ENCODE results near the gene CPE.
"Not testable (repeated sequence)": the region's sequence is repeated elsewhere in the genome, so short reads cannot be mapped to it uniquely, and the experiment has no call there.

The CPE gene

DNA sequence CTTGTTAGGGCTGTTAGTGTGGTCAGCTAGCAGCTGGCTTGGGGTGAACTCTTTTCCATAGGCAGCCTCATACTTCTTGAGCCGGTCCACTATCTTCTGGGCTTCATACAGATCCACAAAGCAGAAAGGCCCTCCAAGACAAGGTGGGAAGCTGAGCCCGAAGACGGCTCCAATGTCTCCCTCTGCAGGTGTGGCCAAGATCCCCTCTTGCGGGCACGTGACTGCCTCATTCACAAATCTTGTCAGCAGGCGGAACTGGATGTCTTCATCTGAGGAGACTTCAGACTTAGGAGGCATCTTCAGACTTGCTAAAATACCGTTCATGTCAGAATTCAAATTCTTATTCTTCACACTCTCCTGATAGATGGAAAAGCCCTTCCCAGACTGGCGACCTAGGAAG lies 25.3 kb downstream of the CPE start:
- no peak for DNase-seq (ENCODE audit: low read depth)

DNA sequence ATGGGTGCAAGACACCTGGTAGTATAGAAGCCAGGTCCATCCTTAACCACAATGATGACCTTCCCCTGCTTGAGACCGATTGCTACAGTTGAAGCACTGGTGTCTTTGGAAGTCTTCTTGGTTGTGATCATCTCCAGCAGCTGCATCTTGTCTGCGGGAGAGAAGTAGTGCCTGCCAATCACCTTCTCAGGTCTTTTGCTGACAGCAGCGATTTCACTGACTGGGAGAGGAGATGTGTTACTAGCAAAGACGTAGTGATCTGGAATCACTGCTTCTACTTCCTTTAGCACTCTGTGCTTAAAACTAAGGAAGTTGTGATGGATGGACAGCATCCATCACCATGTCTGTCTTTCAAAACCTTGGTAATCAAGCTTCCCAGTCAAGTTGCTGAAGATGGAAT lies 25.9 kb downstream of the CPE start:
- no peak for DNase-seq (ENCODE audit: low read depth)

DNA sequence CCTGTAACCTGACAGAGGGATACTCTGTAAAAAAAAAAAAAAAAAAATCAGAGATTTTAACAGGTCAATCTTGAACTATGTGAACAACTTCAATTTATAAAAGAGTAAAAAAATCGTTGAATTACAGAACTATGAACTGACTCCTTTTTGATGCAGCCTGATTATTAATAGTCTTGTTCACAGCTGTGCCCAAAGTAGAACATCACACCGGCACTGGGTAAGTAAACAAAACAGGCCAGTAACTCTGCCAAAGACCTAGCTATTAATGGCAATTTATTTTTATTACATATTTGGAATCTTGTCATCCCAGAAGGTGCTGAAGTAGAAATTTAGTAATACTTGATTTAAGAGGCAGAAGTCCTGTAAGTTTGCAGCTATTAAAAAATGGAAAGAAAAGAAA lies 31.4 kb downstream of the CPE start:
- DNase-seq (ENCODE audit: low read depth) = no peak

DNA sequence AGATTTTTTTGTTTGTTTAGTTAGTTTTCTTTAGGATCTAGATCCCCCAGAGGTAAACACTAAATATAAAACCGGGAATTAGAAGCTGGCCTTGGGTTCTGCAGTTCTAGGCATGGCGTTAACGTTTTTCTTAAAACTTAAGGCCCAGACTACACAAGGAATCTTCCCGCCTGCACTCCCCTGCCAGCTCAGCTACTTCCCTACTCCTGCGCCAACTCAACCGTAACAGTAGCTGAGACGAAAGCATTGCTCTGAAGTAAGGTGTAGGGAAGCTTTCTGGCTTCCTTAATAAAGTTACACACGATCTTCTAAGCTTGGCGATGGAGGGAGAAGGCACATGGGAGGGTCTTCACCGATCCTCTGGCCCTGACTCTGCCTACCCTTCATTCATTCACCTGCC lies 37.1 kb downstream of the CPE start:
- no peak for DNase-seq (ENCODE audit: low read depth)

DNA sequence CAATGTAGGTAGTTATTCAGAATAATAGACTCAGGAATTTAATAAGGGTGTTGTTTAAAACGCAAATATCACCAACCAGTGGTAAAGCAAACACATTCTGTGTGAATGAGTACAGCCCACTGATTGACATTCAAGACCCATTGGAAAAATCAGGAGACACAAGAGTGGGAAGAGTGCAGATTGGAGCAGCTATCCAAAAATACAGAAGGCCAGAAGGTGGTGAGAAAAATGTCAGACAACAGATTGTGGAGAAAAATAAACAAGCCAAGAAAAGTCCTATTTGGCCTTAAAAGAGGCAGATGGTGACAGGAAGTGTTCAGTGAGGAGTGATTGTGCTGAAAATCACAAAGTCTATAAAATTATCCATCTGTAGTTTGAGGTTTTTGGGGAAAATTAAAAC lies 39.3 kb downstream of the CPE start:
- DNase-seq (ENCODE audit: low read depth) = no peak

DNA sequence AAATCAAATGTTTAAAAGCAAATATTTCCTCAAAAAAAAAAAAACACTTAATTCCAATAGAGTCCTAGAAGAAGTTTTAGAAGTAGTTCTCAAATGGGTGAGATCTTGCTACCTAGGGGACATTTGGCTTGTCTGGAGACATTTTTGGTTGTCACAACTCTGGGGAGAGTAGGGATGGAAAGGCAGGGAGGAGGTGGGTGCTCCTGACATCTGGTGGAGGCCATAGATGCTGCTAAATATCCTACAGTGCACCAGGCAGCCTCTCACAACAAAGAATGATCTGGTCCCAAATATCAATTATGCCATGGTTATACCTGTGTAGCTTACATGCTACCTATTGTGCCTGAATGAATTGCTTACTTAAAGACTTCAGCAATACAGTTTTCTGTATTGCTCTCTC lies 46.8 kb downstream of the CPE start:
- DNase-seq (ENCODE audit: low read depth) = no peak

DNA sequence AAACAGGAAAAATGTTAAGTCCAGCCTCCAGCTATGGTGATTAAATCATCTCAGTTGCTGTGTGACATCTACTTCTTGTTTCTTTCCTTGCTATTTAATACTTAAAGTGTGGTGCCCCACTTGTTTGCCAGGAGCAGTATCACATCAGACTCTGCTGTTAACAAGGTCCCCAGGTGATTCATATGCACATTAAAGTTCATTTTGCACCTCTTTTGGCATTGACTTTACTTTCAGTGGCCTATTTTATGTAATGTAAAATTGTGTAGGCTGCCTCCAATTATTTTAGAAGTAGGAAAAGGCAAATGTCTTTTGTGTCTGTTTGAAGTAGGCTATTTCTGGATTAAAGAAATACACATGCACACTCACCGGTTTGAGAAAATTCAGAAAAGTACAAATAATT lies 47.5 kb downstream of the CPE start:
- no peak for DNase-seq (ENCODE audit: low read depth)

DNA sequence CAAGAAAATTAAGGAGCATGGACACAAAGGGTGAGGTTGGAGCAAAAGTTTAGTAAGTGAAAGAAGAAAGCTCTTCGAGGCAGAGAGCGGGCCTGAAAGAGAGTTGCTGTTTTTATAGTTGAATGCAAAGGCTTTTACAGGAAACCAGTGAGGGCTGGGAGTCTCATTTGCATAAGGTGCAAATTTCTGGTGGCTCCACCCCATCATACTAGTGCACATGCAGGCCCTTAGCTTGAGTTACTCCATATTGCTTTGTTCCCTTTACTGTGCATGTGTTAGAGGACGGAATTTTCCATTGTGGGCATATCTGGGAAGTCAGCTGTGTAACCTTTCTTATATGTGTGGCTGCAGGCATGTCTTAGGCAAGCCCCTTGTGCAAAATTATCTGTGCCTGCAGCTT lies 48.0 kb downstream of the CPE start:
- DNase-seq (ENCODE audit: low read depth) = no peak

DNA sequence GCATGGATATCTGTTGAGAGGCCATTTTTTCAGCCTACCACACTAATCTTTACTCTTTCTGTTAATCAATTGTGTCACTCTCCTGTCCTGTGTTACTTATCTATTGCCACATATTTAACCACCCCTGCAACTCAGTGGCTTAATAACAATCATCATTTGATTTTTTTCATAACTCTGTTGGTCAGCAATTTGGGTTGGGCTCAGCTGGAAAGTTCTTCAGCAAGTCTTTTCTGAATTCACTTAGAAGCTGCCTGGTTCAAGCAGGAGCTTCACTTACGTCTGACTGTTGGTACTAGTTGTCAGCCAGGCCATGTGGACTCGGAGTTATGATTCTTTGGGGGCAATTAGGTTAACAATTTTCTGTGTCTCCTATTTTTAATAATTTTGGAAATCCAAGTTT lies 50.1 kb downstream of the CPE start:
- no peak for DNase-seq (ENCODE audit: low read depth)

DNA sequence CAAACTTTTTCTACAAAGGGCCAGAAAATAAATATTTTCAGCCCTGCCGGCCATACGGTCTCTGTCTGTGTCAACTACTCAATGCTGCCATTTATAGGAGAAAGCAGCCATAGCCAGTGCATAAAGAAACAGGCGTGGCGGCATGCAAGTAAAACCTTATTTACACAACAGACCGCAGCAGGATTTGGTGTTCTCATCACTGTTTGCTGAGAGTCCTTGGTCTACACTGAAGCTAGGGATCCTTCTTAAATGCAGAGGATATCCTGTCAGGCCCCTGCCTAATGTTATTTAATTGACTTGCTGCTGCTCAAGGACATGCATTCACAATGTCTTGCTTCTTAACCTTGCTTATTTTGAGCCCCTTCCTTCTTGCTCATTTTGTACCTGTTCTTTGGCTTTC lies 54.7 kb downstream of the CPE start:
- no peak for DNase-seq (ENCODE audit: low read depth)

DNA sequence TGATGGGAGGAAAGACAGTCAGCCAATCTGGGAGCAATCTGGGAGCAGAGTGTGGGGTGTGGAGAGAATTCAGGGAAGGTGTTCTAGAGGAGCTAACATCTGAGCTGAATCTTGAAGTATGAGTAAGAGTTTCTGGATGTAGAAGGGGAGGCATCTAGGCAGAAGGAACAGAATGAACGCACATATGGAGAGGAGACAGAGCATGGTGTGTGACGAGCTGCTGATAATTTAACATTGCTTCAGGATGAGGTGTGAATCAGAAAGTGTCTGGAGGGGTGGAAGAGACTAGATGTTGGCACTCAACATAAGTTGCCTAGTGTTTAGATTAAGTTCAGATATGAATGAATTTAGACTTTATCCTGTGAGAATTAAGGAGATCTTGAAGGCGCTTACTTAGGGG lies 58.9 kb downstream of the CPE start:
- DNase-seq (ENCODE audit: low read depth) = no peak

DNA sequence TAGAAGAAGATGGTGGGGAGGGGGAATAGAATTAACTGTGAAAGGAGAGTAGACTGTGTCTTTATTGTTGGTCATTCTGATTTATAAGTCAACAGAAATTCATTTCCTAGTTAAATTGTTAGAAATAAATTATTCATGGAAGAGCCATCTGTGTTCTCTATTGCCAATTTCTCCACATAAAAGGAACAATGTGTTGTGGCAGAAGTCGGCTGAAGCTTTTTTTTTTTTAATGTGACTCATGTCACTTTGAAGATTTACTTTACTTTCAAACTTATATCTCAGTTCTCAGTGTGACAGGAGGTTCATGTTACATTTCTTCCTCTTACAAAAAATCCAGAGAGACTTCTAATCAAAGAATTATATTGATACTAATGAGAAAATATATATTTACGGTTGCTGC lies 60.5 kb downstream of the CPE start:
- no peak for DNase-seq (ENCODE audit: low read depth)

DNA sequence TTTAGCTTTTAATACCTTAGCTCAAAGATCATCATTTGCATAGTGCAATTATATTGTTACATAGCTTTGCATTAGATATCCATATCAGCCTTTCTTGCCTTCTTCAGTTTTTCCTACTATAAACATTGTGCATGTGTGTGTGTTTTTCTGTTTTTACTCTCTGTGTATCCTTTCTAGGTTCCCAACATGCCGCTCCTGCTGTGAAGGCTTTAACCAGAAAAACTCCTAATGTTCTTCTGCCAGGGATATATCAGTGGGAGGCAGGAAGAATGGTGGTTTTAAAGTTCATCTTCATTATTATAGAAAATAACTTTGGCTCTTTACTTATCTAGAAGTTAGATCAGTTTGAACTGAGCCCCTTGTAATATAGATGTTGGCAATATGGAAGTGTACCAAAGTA lies 61.2 kb downstream of the CPE start:
- DNase-seq (ENCODE audit: low read depth) = no peak

DNA sequence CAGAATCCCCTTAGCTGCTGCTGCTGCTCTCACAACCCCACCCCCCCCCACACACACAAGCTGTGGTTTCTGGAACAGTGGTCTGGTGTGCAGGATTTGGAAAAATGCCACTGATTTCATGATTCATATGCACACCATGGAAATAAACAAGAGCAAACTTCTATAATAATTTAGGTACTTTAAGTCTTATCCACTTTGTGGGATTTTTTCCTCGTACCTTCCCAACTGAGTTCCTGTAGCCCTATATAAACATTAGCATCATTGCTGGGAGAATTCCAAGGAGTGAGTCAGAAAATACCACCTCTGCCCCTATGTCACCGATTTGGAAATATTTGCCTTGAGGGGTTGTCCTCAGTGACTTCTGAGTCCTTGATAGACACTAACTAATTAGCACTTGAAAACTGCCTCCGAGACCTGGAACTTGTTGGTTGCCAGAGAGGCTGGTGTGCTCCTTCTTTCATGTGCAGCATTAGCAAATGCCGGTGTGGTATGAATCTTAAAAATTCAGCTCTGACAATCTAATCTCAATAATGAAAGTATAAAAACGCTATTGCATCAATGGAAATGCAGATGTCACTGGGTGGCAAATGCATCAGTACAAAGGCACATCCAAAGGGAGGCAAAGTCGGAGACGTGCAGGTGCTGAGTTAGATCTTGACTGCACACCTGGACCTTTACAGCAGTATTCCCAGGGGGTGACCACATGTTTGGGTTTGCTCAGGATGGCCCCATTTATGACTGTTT lies 61.8 kb downstream of the CPE start:
- no peak for DNase-seq (ENCODE audit: low read depth)

DNA sequence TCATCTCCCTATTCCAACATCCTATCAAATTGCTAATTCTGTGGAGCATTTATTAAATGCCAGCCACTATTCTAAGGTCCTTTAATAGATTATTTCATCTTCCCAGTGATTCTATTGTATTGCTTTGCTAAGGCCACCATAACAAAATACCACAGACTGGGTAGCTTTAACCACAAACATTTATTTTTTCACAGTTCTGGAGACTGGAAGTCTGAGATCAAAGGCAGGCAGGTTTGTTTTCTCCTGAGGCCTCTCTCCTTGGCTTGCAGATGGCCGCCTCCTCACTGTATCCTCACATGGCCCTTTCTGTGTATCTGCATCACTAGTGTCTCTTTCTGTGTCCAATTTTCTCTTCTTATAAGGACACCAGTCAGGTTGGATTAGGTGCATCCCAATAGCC lies 64.5 kb downstream of the CPE start:
- DNase-seq (ENCODE audit: low read depth) = no peak

DNA sequence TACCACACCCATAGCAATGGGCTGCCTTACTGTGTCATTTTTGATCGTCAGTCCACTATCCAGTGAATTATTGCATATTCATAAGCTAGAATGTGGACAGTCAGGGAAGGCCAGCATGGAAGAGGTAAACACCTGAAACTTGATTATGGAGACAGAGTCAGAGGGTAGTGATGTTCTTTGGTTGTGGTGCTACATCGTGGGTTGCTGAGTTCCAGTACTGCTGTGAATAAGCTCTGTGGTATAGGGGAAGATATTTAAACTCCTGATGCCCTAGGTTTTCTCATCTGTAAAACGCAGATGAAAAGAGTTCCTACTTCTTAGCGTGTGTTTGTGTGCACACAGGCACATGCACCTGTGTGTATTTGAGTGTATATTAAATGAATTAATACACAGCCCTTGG lies 69.9 kb downstream of the CPE start:
- no peak for DNase-seq (ENCODE audit: low read depth)

DNA sequence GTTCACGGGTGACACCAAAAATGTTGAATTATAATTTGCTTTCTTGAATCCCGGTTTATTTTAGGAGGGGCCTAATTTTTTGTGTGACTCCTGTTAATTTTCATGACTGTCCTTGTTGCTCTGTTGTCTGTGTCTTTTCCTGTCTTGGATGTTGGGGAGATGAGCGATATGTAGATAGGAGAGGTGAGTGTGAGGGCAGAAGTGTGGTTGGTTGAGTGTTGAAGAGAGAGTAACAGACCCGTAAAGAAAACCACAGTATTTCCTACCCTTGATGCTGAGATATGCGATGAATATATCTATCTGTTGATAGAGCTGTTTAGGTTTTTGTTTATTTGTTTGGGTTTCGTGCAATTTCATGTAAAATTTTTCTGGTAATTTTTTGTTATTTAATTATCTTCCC lies 70.5 kb downstream of the CPE start:
- DNase-seq (ENCODE audit: low read depth) = no peak

DNA sequence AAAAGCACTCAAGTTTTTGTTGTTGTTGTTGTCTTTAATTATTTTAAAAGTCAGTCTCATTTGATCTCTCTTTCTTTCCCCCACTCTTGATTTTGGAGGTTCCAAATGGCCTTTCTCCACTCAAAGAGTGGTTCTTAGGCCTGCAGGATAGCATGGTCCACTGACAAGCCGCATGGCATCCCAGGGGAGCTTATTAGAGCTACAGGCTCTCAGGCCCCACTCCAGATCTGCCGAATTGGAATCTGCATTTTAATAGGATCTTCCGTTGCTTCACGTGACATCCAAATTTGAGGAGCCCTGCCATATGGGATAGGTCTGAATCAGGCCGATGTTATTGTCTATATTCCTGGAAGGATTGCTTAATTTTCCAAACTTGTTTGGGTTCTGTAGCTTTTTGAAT lies 72.1 kb downstream of the CPE start:
- no peak for DNase-seq (ENCODE audit: low read depth)

DNA sequence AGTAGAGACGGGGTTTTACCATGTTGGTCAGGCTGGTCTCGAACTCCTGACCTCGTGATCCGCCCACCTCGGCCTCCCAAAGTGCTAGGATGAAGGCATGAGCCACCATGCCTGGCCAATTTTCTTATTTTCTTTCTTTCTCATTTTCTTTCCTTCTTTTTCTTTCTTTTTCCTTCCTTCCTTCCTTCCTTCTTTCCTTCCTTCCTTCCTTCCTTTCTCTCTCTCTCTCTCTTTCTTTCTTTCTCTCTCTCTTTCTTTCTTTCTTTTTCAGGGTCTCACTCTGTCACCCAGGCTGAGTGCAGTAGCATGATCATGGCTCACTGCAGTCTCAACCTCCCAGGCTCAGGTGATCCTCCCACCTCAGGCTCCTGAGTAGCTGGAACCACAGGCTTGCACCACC lies 74.3 kb downstream of the CPE start:
- not testable (repeated sequence) for DNase-seq (ENCODE audit: low read depth)

DNA sequence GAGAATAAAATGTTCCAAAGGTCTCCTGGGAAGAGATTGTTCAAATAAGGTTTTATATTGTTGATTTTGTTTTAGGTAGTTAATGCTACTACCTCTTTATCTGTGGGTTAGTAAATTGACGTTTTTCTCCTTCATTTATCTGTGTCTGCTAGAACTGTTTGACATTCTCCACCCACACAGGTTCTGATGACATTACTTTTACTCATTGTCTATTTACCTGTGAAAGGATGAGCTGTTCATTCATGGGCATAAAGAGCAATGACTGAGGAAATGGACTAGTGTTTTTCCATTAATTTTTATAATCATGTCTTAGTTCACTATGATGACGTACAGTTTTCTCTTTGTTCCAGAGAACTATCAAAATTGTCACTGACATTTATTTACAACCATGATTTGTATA lies 75.6 kb downstream of the CPE start:
- DNase-seq (ENCODE audit: low read depth) = no peak

DNA sequence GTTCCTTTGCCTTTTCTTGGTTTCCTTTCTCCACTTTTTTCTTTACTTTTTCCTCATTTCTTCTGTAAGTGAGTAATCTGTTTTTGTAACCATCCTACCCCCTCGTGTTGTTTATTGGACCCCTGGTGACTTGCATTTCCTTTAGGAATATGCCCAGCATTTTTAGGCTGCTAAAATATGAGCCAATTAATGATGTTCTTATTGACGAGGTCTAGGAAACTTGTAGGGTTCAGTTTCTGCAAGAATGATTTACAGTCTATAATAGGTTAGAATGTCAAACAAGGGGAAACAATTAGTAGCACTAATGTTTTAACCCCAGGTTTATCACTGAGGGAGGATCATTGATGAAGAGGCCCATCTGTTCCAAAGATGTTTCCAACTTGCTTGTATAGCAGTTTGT lies 79.0 kb downstream of the CPE start:
- no peak for DNase-seq (ENCODE audit: low read depth)

DNA sequence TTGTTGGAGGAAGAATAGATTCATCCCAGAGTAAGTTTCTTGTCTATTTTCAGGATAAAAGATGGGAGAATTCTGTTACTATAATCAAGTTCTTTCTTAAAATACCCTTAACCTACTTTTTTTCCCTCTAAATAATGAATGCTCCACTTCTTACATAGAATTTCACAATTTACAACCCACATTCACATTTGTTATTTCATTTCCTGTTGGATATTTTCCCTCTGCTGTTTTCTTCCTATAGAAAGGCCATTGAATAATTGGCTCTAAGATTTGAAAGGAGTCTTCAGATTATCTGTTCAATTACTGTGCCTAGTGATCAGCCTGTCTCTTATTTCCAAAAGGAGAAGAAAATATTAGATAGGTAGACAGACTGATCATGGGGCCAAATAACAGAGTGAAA lies 79.7 kb downstream of the CPE start:
- DNase-seq (ENCODE audit: low read depth) = no peak

DNA sequence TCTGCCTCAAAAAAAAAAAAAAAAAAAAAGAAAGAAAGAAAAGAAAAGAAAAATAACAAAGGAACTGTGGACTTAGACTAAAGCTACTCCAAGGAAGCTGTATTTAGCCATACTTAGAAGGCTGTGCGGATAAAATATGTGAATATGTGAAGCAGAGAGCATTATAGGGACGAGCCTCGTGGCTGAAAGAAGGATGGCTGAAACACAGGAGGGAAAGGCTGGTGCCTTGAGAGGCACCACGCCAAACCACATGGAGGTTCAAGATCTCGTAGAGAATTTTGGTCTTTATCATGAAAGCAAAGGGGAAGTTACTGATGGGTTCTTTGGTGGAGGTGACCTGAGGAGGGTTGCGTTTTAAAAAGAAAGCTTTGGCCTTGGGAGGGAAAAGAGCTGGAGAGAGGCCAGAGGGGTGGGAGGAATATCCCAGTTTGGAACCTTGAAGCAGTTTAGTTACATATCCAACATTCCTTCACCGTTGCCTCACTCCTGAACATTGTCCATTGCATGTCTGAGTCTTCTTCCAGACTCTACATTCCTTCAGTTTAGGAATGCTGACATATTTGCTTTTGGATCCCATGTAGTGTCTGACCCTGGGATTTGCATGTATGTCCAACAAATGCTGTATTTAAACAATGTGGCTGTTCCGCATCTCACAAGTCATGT lies 82.5 kb downstream of the CPE start:
- no peak for DNase-seq (ENCODE audit: low read depth)

DNA sequence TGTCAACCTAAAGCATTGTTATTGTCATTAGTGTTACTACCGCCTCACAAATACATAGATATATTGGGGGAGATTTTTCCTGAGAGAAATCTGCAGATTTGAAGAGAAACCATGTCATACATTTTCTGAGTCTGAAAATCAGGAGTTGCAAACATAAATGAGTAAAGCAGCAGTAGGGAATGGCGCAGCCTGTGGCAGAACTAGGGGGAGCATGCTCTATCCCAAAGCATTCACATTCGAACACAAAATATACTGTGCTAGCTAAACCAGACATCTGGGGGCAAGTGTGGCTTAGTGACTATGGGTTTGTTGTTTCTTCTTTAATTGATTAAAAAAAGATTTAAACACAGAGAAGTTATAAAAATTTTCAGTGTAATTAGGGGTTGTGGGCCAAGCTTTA lies 83.2 kb downstream of the CPE start:
- no peak for DNase-seq (ENCODE audit: low read depth)
